HL-60/S4 treated with retinoic acid at 250 ng/mL for 4 days and 3 days (cell line): ENCODE data around the gene KREMEN1.

Experiments used
- in situ Hi-C: fragments of 300-500 bp; cut with MboI; formaldehyde crosslinking; loops from 2 replicates; pipeline ENCODE4 v1.7.0; 2022; ENCODE audit warnings: low sequenced_read_pairs

The KREMEN1 gene, protein sequence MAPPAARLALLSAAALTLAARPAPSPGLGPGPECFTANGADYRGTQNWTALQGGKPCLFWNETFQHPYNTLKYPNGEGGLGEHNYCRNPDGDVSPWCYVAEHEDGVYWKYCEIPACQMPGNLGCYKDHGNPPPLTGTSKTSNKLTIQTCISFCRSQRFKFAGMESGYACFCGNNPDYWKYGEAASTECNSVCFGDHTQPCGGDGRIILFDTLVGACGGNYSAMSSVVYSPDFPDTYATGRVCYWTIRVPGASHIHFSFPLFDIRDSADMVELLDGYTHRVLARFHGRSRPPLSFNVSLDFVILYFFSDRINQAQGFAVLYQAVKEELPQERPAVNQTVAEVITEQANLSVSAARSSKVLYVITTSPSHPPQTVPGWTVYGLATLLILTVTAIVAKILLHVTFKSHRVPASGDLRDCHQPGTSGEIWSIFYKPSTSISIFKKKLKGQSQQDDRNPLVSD

DNA sequence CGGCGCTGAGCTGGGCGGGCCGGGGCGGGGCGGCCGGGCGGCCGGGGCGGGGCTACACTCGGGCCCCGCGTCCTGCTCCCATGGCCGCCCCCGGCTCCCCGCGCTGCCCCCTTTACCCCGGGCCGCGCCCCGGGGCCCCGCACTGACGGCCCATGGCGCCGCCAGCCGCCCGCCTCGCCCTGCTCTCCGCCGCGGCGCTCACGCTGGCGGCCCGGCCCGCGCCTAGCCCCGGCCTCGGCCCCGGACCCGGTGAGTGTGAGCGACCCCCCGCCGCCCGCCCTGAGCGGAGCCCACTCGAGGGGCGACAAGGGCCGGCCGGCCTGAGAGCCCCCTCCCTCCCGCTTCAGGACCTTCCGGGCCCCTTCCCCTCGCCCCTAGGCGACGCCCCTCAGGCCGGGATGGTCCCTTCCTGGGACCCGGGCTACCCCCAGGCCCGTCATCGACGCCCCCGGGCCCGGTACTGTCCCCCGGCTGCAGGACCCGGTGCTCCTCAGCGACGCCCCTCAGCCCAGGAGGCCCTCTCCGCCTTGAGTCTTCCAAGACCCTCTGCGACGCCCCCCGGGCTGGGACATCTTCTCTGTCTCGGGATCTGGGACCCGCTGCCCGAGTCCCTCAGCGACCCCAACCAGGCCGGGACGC is at the start of gene KREMEN1:
TSS of gene KREMEN1 (plus strand) at position 57 of the 639 bp plus-strand sequence. CDS start at position 153, 96 bp downstream.
- in situ Hi-C loops, result no loop called here

GRCh38 chr22:29023172-29023796 is 49.6 kb upstream of the KREMEN1 start:
- in situ Hi-C loops, result no loop called here

DNA sequence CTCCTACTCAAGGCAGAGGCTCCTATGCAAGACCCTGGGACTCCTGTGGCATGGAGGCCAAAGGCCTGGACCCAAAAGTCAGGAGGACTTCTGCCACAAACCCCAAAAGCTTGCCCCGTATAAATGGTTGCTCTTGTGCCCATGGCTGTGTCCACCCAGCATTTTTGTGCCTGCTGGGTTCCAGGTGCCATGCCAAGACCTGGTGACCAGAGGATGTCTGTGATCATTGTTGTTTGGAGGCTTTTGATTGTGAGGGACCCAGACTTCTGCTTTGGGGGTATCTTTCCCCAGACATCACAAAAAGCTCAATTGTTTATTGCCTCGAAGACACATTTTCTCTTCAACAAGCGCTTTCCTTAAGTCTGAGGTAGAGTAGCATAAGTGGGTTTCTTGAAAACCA is 46.3 kb upstream of the KREMEN1 start:
- in situ Hi-C loops, result loop anchor here (25.0 kb wide), 1 partner anchor 414 kb away; no protein-coding TSS in a partner anchor

DNA sequence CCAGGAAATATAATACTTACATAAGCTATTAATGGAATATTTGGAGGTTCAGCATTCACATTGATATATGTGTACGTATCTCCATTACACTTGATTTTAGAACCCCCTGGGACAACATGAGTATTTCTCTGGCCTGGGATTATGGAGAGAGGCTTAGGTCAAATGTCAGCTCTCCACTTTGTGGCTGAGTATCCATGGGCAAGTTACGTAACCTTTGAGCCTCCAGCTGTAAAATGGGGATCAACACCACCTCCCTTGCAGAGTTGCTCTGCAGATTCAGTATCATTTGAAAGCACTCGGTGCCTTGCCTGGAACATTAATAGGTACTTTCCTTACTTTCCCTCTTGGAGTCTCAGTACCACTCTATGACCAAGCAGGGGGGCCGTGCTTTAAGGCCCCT is 44.4 kb upstream of the KREMEN1 start:
- in situ Hi-C loops, result loop anchor here (25.0 kb wide), 1 partner anchor 416 kb away; no protein-coding TSS in a partner anchor

DNA sequence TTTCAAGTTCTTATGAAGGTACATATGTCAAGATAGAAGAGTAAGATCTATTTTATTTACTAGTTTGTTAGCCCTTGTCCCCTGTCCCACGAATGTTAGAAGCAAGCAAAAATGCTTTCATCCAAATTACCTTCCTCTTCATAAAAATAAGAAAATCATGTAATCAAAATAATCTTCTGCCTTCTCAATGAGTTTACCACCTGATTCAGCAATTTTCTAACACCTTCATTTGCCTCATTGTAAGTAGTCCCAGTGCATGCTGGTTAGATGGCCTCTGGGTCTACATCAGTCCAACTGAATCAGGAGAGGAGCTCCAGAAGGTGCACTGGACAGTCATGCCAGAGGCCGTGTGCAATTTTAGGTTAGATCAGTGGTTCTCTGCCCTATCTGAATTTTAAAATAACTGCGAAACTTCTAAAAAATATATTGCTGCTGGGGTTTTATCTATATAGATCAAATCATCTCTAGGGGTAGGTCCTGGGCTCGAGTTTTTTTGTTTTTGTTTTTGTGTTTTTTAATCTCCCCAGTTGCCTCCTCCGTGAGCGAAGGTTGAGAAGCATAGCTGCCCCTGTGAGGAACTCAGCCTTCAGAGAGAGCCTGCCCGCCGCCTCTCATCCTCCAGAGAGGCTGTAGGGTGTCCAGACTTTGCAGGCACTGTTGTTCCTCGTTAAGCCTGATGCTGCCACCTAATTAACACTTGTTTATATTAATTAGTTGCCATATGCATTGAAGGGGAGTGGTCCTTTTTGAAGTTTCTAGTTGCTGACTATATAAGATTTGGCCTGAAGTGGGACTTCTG is 43.4 kb upstream of the KREMEN1 start:
- in situ Hi-C loops, result loop anchor here (25.0 kb wide), 1 partner anchor 417 kb away; no protein-coding TSS in a partner anchor

DNA sequence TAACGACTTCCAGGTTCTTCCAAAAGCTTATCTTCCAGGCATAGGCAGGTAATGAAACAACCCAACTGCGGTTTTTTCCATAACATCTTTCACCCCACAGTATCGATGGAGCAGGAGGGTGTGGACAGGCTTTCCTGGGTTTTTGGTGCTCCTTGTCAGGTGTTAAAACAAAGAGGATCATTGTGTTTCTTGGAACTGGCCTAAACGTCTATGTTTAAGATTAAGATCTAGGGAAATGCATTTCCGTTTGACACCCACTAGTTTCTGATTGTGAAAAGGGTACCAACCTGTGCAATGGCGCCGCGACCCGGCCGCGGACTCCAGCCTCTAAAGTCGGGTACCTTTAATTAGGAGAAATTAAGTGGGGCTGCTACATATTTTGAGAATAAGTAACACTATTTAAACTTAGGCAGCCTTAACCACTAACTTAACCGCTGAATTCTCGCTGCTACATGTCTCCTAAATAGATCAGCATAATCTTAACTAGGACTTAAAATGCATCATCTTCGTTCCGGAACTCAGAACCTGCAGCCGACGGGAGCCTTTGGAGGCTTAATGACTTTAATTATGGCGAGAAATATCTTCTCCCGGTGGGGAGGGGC is 42.7 kb upstream of the KREMEN1 start:
- in situ Hi-C loops, result loop anchor here (10.0 to 25.0 kb wide), 2 partner anchors 175 to 418 kb away; no protein-coding TSS in a partner anchor

GRCh38 chr22:29030618-29031226 is 42.1 kb upstream of the KREMEN1 start:
- in situ Hi-C loops, result loop anchor here (10.0 to 25.0 kb wide), 2 partner anchors 176 to 418 kb away; no protein-coding TSS in a partner anchor

- in situ Hi-C loops, result loop anchor here (10.0 to 25.0 kb wide), 2 partner anchors 177 to 419 kb away; no protein-coding TSS in a partner anchor
Measured at GRCh38 chr22:29031227-29032011, 41.4 kb upstream of the KREMEN1 start.

GRCh38 chr22:29032014-29032475 is 40.8 kb upstream of the KREMEN1 start:
- in situ Hi-C loops, result loop anchor here (10.0 to 25.0 kb wide), 2 partner anchors 177 to 420 kb away; no protein-coding TSS in a partner anchor

- in situ Hi-C loops, result loop anchor here (10.0 to 25.0 kb wide), 2 partner anchors 178 to 420 kb away; no protein-coding TSS in a partner anchor
Measured at GRCh38 chr22:29032584-29032983, 40.3 kb upstream of the KREMEN1 start.

DNA sequence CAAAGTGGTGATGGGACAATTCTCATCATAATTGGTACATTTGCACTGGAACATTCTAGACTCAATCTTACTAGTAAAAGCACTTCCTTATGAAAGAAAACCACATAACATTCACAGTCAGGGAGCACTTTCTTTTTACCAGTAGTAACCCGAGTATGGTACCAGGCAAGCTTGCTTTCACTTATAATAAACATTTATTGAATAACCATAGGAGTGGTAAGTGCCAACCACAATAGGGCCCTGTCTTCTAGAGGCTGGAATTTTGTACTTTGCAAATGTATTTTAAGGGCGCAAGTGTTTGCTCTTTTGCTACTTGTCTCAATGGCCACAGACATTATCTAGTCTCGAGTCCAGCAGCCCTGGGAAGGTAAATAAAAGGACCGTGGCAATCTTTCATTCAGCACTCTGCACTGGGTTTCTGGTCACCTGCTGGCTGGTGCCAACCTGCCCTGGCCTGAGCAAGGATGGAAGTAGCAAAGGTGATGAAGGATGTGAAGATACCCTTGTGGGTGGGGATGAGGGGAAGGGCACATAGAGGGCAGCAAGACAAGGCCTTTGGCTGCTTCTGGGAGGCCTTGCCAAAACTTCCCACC is 35.4 kb upstream of the KREMEN1 start:
- in situ Hi-C loops, result loop anchor here (10.0 to 25.0 kb wide), 2 partner anchors 183 to 425 kb away; no protein-coding TSS in a partner anchor

GRCh38 chr22:29039148-29039547 is 33.7 kb upstream of the KREMEN1 start:
- in situ Hi-C loops, result loop anchor here (10.0 to 25.0 kb wide), 2 partner anchors 184 to 427 kb away; no protein-coding TSS in a partner anchor

DNA sequence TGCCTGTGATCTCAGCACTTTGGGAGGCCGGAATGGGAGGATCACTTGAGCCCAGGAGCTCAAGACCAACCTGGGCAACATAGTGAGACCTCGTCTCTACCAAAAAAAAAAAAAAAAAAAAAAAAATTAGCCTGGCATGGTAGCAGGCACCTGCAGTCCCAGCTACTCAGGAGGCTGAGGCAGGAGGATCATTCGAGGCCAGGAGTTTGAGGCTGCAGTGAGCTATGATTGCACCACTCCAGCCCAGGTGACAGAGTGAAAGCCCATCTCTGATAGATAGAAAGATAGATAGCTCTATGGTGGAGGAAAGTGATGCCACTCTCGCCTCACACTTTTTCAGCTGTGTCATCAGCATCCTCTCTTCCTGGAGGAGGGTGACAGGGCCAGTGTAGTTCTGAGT is 33.2 kb upstream of the KREMEN1 start:
- in situ Hi-C loops, result loop anchor here (10.0 to 25.0 kb wide), 2 partner anchors 185 to 427 kb away; no protein-coding TSS in a partner anchor

DNA sequence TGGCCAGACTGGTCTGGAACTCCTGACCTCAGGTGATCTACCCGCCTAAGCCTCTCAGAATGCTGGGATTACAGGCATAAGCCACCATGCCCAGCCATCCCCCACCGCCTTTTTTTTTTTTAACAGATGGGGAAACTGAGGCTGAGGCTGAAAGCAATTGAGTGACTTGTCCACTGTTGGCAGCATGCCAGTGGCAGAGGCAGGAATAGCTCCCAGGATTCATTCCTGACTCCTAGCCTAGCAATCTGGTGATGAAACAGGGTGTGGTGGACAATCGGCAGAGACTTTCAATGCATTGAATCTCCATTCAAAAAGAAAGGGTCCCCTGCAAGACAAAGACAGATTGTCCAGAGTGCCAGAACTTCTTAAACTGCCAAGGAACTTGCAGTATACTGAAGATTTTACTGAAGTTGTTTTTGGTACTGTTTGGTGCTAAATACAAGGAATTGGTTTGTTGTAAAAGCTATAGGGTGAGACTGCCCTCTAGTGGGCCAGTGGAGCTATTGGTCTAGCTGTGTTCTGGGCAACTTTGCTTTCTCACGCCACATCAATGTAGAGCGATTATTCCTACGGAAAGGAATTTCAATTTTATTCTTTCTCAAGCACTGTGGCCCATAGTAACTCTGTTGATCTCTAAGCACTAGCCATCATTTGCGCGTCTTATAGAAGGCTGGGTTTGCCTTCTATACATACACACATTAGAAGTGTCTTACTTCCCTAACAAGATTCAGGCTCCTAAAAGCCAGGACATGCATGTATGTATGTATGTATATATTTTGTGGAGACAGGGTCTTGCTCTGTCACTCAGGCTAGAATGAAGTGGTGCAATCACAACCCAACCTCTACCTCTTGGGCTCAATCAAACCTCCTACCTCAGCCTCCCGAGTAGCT is 32.2 kb upstream of the KREMEN1 start:
- in situ Hi-C loops, result loop anchor here (25.0 kb wide), 1 partner anchor 428 kb away; no protein-coding TSS in a partner anchor

- in situ Hi-C loops, result loop anchor here (25.0 kb wide), 1 partner anchor 429 kb away; no protein-coding TSS in a partner anchor
Measured at GRCh38 chr22:29041408-29041807, 31.4 kb upstream of the KREMEN1 start.

DNA sequence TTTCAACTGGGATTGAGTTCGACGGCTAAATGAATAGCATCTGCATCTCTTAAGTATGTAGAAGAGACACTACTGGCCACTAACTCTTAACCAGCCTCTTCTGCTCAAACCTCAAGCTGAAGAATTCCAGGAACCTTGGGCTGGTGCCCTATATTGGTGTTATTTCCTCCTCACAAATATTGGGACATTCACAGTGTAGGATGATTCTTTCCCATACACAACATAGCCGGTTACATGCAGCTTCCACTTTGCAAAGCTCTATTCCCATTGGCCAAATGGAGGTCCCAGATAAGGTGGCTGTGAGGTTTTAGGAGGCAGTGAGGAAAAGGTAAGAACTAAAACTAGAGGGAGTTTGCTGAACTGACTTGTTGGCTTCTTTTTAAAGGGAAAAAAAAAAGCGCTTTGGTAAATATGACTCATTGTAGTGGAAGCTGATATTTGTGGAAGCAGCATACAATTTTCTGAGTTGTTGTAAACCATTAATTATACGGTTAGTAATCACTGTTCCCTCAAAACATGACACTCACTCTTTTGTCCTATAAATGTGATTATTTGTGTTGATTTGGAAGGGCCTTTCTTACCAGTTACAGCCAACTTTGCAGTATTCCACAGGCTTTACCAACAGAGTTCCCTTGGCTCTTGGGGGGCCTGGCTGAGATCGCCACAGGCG is 28.8 kb upstream of the KREMEN1 start:
- in situ Hi-C loops, result loop anchor here (25.0 kb wide), 1 partner anchor 432 kb away; no protein-coding TSS in a partner anchor
